ENCODE data around the gene SCARB1. TPM values are rescaled to one million over a fixed set of nuclear protein-coding genes. Genes with fewer than 3 reads are reported as not detected.

Gene SCARB1
- total and polyA plus RNA-seq, 9 of the 15 experiments (the other 6 are each of a cell fraction or from before 2014, with no cell fraction given): 0.56 to 157 (median 52.8) TPM

DNA sequence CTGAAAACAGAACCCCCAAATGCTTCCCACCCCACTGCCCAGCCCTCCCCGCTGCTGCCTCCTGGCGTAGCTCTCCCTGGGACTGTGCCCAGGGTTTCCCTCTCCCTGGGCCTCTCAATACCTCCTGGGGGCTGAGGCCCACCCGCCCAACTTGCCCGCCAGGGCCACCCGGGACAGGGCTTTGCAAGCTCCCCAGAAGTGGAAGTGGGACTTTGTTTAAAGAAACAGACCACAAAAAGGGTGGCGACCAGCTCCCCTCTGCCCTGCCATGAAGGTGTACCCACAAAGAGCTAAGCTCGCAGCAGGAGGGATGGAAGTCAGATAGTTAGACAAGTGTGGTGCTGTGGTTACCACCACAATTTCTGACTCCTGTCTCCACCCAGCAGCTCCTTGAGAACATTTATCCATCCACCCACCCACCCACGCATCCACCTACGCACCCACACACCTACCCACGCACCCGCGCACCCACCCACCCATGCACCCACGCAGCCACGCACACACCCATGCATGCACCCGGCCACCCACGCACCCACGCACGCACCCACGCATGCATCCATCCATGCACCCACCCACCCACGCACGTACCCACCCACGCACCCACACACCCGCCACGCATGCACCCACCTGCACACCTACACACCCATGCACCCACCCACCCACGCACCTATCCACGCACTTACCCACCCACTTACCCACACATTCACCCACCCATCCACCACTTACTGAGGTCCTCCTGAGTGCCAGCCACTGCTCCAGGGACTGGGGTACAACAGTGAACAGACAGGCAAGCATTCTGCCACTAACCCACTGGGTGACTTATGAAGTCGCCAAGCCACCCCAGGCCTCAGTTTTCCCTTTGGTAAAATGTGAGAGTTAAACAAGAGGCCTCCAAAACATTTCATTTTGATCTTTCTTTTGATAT is 127.3 kb downstream of the SCARB1 start:
- H3K4me2 ChIP-seq (ENCODE audit: insufficient read depth, low read length): no peak overlapping the region
- ATAC-seq (no peak), DNase-seq (ENCODE audit: extremely low read depth in 1 of 4, low spot score in 3 of 4) (no peak), FAIRE-seq (no peak)
- in situ Hi-C loops (cut with MboI) (no loop called here), intact Hi-C loops (cut with micrococcal nuclease) (no loop called here)
- CTCF ChIA-PET (ENCODE audit: low intra/inter-chr PET ratio): no interaction called here
- H3K4me3 ChIP-seq: no peak overlapping the region
- POLR2A ChIA-PET: interaction anchor here (0.6 kb wide), 1 partner anchor 1067 kb away, joined by 3 read pairs; no protein-coding TSS in a partner anchor
- 35% methylated on average over 15 of the region's 27 CpGs for WGBS (ENCODE audit: insufficient coverage, low coverage, missing lambda C conversion rate)
- H3K79me2 ChIP-seq (ENCODE audit: control insufficient read depth, insufficient read depth, low read length): no peaks in the 10 kb centered on the region
- peaks cover 6% of the 10 kb centered on the region; the same call in 1 of the 2 replicates for H4K20me1 ChIP-seq (replicated peaks; ENCODE audit: control insufficient read depth, insufficient read depth, low read length)
- TF ChIP-seq HNRNPL (IDR thresholded peaks at IDR 0.05; ENCODE audit: low read depth, low read length) (0 out of 2 replicates have a peak, but pooled peaks have one; percentile 59), TEAD4 (IDR thresholded peaks at IDR 0.05; ENCODE audit: low read length) (peak; percentile 57; the same call in 1 of the 2 replicates), TEAD4 (CRISPR knock-in tag; IDR thresholded peaks at IDR 0.05; ENCODE audit: borderline replicate concordance) (no peak), ELF4 (CRISPR knock-in tag; IDR thresholded peaks at IDR 0.05) (no peak), EGR1 (conservative IDR thresholded peaks at IDR 0.05) (peak; percentile 89), SAFB (IDR thresholded peaks at IDR 0.05; ENCODE audit: borderline replicate concordance, low read depth, low read length) (peak; percentile 82), ZZZ3 (IDR thresholded peaks at IDR 0.05) (no peak)
- H3K36me3 ChIP-seq (ENCODE audit: control insufficient read depth, insufficient read depth, low read length): no peaks in the 10 kb centered on the region
- H3K27ac ChIP-seq (ENCODE audit: extremely low read depth, low read depth, low read length): no peak overlapping the region
- H3K9me1 ChIP-seq (ENCODE audit: control insufficient read depth, insufficient read depth, low read length): no peaks in the 10 kb centered on the region
- H3K9ac ChIP-seq (ENCODE audit: insufficient read depth in 1 of 2, low read depth in 2 of 2, low read length in 2 of 2): no peak overlapping the region; a peak in 1 of 4 replicates
- peaks cover 9 to 33% of the 10 kb centered on the region in 2 experiments; a peak in 4 of 5 replicates for H3K4me1 ChIP-seq (replicated peaks in 1 of 2; ENCODE audit: control insufficient read depth in 2 of 2, insufficient read depth in 2 of 2, low read length in 2 of 2)
- 0 out of 2 replicates have a peak overlapping the region, but pooled peaks have one; percentile 2 for H2AFZ ChIP-seq (ENCODE audit: low read depth, low read length)
- H3K9me3 ChIP-seq (replicated peaks; ENCODE audit: control insufficient read depth, insufficient read depth, low read depth, low read length): 0 out of 2 replicates have a peak, but pooled peaks cover 2% of the 10 kb centered on the region
- no TSS peak for BruUV-seq (replicated peaks)
- H3K27me3 ChIP-seq (ENCODE audit: control insufficient read depth in 2 of 2, insufficient read depth in 2 of 2, low read length in 2 of 2): no peaks in the 10 kb centered on the region
